HepG2 (cell line): ENCODE measurements around the gene CAPRIN1. TPM values are rescaled to one million over a fixed set of nuclear protein-coding genes. Genes with fewer than 3 reads are reported as not detected.

Experiments
- ARID4A ChIP-seq: sonication (generic); formaldehyde crosslinking; IDR thresholded peaks from 2 replicates; pipeline ENCODE4 v1.5.0; 2020; ENCODE audit warnings: mild to moderate bottlenecking, missing genetic modification reagents, borderline replicate concordance
- ATM ChIP-seq: fragments of 450-650 bp; IDR thresholded peaks from 2 replicates; pipeline ENCODE4 v1.7.1; 2017; ENCODE audit warnings: mild to moderate bottlenecking, borderline replicate concordance
- BATF2 ChIP-seq: sonication (generic); formaldehyde crosslinking; IDR thresholded peaks from 2 replicates; pipeline ENCODE4 v1.8.0; 2022; ENCODE audit warnings: mild to moderate bottlenecking, missing genetic modification reagents, moderate library complexity
- HHEX ChIP-seq: IDR thresholded peaks from 2 replicates; pipeline ENCODE4 v1.6.1; 2016; ENCODE audit warnings: control low read depth
- HOXA5 ChIP-seq: sonication (generic); formaldehyde crosslinking; IDR thresholded peaks from 2 replicates; pipeline ENCODE4 v1.4.0; 2020; ENCODE audit warnings: missing genetic modification reagents
- PAWR ChIP-seq: sonication (generic); formaldehyde crosslinking; IDR thresholded peaks from 2 replicates; pipeline ENCODE4 v1.4.0; 2020; ENCODE audit warnings: missing genetic modification reagents, mild to moderate bottlenecking, borderline replicate concordance
- PCBP2 ChIP-seq: fragments of 200-400 bp; formaldehyde crosslinking; optimal IDR thresholded peaks from 2 replicates; pipeline ENCODE3; 2018; ENCODE audit warnings: low read length, low read depth; ENCODE audit not compliant: poor library complexity, severe bottlenecking
- RAD51 ChIP-seq: fragments of 450-650 bp; IDR thresholded peaks from 2 replicates; pipeline ENCODE4 v1.6.1; 2016; ENCODE audit warnings: borderline replicate concordance
- RXRA ChIP-seq: sonication (generic); formaldehyde crosslinking; IDR thresholded peaks from 2 replicates; pipeline ENCODE4 v1.5.1; 2020; ENCODE audit warnings: missing genetic modification reagents
- SALL1 ChIP-seq: sonication (generic); formaldehyde crosslinking; IDR thresholded peaks from 2 replicates; pipeline ENCODE4 v1.8.0; 2022; ENCODE audit warnings: mild to moderate bottlenecking, missing genetic modification reagents
- SALL2 ChIP-seq: sonication (generic); formaldehyde crosslinking; IDR thresholded peaks from 2 replicates; pipeline ENCODE4 v1.8.1; 2023; ENCODE audit warnings: mild to moderate bottlenecking, missing genetic modification reagents, inconsistent platforms
- SMAD1 ChIP-seq: sonication (generic); formaldehyde crosslinking; IDR thresholded peaks from 2 replicates; pipeline ENCODE4 v1.4.0; 2020; ENCODE audit warnings: missing genetic modification reagents, low read depth, mild to moderate bottlenecking, borderline replicate concordance
- SNAPC5 ChIP-seq: sonication (generic); formaldehyde crosslinking; IDR thresholded peaks from 2 replicates; pipeline ENCODE4 v1.8.1; 2023; ENCODE audit warnings: mild to moderate bottlenecking, missing genetic modification reagents, borderline replicate concordance
- SRSF4 ChIP-seq: fragments of 200-400 bp; formaldehyde crosslinking; IDR thresholded peaks from one replicate; pipeline ENCODE4 v1.6.1; 2018; ENCODE audit warnings: mild to moderate bottlenecking, low read depth, low read length, moderate library complexity; ENCODE audit not compliant: poor library complexity, severe bottlenecking
- SRY ChIP-seq: sonication (generic); formaldehyde crosslinking; IDR thresholded peaks from 2 replicates; pipeline ENCODE4 v1.8.0; 2022; ENCODE audit warnings: mild to moderate bottlenecking, missing genetic modification reagents
- YY1 ChIP-seq: IDR thresholded peaks from 2 replicates; pipeline ENCODE4 v1.6.1; 2011; ENCODE audit warnings: low read length, low read depth, moderate library complexity, mild to moderate bottlenecking; ENCODE audit not compliant: insufficient read depth, insufficient replicate concordance
- ZNF230 ChIP-seq: sonication (generic); formaldehyde crosslinking; IDR thresholded peaks from 2 replicates; pipeline ENCODE4 v1.4.0; 2020; ENCODE audit warnings: mild to moderate bottlenecking, missing genetic modification reagents
- ZNF460 ChIP-seq: sonication (generic); formaldehyde crosslinking; IDR thresholded peaks from 2 replicates; pipeline ENCODE4 v1.5.1; 2020; ENCODE audit warnings: missing genetic modification reagents, mild to moderate bottlenecking, borderline replicate concordance
- ZNF563 ChIP-seq: sonication (generic); formaldehyde crosslinking; IDR thresholded peaks from 2 replicates; pipeline ENCODE4 v1.8.0; 2022; ENCODE audit warnings: mild to moderate bottlenecking, moderate library complexity, missing genetic modification reagents
- ZNF768 ChIP-seq: sonication (generic); formaldehyde crosslinking; IDR thresholded peaks from 2 replicates; pipeline ENCODE4 v1.4.0; 2020; ENCODE audit warnings: missing genetic modification reagents
- polyA plus RNA-seq, 8 experiments: library from polyadenylated mRNA; depleted of rRNA in 3 of 8; stranded (reverse) in 7 of 8; unstranded in 1 of 8; fragments of >200 nt; fragmentation: Illumina TruSeq in 4 of 8; extraction: Trizol in 4 of 8; gene quantifications; 2 replicates each; pipeline versions ENCODE4 v1.2.1 to v1.2.3, GENCODE V29; 2011 to 2016; ENCODE audit warnings: low read depth in 4 of 8, missing spikeins in 1 of 8, mixed read lengths in 1 of 8; ENCODE audit not compliant: insufficient read depth in 1 of 8
- total RNA-seq, 5 experiments: library from RNA; depleted of rRNA; stranded (reverse); fragments of >200 nt; fragmentation: Illumina TruSeq; extraction: Trizol; gene quantifications; 2 replicates each; pipeline ENCODE4 v1.2.3, GENCODE V29; 2016; ENCODE audit warnings: low read depth in 1 of 5
- TF ChIP-seq, protein P1 (sequence below): IDR thresholded peaks from 2 replicates; pipeline ENCODE4 v1.6.1; 2016; ENCODE audit warnings: missing compliant biosample characterization, missing genetic modification reagents, borderline replicate concordance
- TF ChIP-seq, protein P2 (sequence below): sonication (generic); formaldehyde crosslinking; IDR thresholded peaks from 2 replicates; pipeline ENCODE4 v1.9.0; 2022; ENCODE audit warnings: low read depth, missing genetic modification reagents

Gene CAPRIN1
- total and polyA plus RNA-seq, 2 of the 13 experiments (the other 11 are each of a cell fraction or from before 2014, with no cell fraction given), result 114 to 162 TPM

DNA sequence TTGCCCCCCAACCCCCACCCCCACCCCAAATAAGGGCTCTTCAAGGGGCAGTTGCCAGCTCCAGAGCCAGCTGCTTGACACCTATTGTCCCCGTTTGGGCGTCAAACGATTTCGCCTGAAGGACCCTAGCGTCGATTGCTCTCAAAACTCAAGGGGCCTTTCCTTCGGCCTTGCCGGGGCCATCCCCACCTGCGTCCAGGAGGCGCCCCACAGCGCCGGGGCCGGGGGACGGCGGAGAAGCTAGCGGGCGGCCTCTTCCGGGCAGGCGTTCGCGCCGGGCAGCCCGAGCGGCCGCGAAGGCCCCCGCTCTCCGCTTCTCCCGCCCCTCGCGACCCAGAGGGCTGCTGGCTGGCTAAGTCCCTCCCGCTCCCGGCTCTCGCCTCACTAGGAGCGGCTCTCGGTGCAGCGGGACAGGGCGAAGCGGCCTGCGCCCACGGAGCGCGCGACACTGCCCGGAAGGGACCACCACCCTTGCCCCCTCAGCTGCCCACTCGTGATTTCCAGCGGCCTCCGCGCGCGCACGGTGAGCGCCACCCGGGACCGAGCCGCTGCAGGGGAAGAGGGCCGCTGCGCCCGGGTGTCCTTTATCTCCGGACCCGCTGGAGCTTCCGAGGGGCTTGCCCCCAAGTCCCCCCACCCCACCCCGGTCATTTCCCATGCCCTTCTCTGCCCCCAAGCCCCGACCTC lies at the start of gene CAPRIN1 (continued):
- no peak for TF ChIP-seq SNAPC5 (CRISPR knock-in tag)
- no peak for TF ChIP-seq PAWR (CRISPR knock-in tag)
- peak; percentile 72; the same call in 1 of the 2 replicates for TF ChIP-seq SALL1 (CRISPR knock-in tag)
- TF ChIP-seq SRSF4, result no peak
- TF ChIP-seq ZNF460, result no peak
- TF ChIP-seq SALL2 (CRISPR knock-in tag), result peak; percentile 81
- no peak for TF ChIP-seq HHEX (CRISPR knock-in tag)
- TF ChIP-seq HOXA5 (CRISPR knock-in tag), result peak; percentile 73
- no peak for TF ChIP-seq ATM
- TF ChIP-seq, protein P1, sequence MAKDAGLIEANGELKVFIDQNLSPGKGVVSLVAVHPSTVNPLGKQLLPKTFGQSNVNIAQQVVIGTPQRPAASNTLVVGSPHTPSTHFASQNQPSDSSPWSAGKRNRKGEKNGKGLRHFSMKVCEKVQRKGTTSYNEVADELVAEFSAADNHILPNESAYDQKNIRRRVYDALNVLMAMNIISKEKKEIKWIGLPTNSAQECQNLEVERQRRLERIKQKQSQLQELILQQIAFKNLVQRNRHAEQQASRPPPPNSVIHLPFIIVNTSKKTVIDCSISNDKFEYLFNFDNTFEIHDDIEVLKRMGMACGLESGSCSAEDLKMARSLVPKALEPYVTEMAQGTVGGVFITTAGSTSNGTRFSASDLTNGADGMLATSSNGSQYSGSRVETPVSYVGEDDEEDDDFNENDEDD (CRISPR knock-in tag), result peak; percentile 43; the same call in 1 of the 2 replicates
- TF ChIP-seq ZNF230 (CRISPR knock-in tag), result peak; percentile 49; the same call in 1 of the 2 replicates
- TF ChIP-seq SMAD1 (CRISPR knock-in tag), result no peak
- TF ChIP-seq ZNF563 (CRISPR knock-in tag), result peak; percentile 73
- TF ChIP-seq ARID4A (CRISPR knock-in tag), result peak; percentile 75; the same call in 1 of the 2 replicates
- peak; percentile 61; the same call in 1 of the 2 replicates for TF ChIP-seq RXRA (CRISPR knock-in tag)
- TF ChIP-seq PCBP2, result no peak
- TF ChIP-seq RAD51, result no peak
- peak; percentile 71 for TF ChIP-seq YY1
- TF ChIP-seq SRY, result peak; percentile 27; the same call in 1 of the 2 replicates
- TF ChIP-seq, protein P2, sequence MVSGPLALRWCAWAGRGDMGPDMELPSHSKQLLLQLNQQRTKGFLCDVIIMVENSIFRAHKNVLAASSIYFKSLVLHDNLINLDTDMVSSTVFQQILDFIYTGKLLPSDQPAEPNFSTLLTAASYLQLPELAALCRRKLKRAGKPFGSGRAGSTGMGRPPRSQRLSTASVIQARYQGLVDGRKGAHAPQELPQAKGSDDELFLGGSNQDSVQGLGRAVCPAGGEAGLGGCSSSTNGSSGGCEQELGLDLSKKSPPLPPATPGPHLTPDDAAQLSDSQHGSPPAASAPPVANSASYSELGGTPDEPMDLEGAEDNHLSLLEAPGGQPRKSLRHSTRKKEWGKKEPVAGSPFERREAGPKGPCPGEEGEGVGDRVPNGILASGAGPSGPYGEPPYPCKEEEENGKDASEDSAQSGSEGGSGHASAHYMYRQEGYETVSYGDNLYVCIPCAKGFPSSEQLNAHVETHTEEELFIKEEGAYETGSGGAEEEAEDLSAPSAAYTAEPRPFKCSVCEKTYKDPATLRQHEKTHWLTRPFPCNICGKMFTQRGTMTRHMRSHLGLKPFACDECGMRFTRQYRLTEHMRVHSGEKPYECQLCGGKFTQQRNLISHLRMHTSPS (CRISPR knock-in tag), result no peak
- peak; percentile 80; the same call in 1 of the 2 replicates for TF ChIP-seq ZNF768 (CRISPR knock-in tag)
- TF ChIP-seq BATF2 (CRISPR knock-in tag), result 0 out of 2 replicates have a peak, but pooled peaks have one; percentile 25
